ENCODE results near the gene GCGR.

DNA sequence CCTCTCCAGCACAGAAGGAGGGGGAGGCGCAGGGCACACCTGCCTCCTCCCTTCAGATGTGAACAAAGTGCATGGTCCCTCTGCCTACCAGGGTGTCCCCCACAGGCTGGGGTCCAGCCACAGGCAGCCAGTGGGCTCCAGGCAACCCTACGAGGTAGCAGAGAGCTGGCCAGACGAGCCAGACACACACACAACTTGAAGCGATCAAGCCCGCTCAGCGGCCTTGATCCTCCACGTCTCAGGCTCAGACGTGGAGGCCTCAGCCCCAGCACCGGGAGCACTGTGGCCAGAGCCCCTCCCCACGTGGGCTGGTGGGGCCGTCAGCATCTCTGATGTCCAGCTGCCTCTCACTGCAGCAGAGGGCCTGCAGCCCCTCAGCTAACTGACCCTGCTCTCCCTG lies 20.6 kb downstream of the GCGR start:
- no peak for TF ChIP-seq POLR2A (IDR thresholded peaks at IDR 0.05; ENCODE audit: low read depth, low read length)
- TF ChIP-seq TAF1 (IDR thresholded peaks at IDR 0.05; ENCODE audit: borderline replicate concordance, low read depth, low read length): no peak
- no peak for TF ChIP-seq POLR2AphosphoS5 (IDR thresholded peaks at IDR 0.05; ENCODE audit: low read depth, low read length)

Measured in GM12892 (cell line).